HEK293T (cell line): Measurements from ENCODE around the gene IL31.
A peak's percentile ranks its signal among the peaks of the same experiment; 100 is the strongest.

Source experiments
- CTCF ChIA-PET: fragments of 350-600 bp; formaldehyde crosslinking; extraction: SDS; loops from one replicate; lab custom pipeline; 2021; ENCODE audit warnings: antibody characterized with exemption, inconsistent platforms; lab: Yijun Ruan, JAX
- POLR2A ChIA-PET: fragments of 350-600 bp; formaldehyde crosslinking; extraction: SDS; loops from one replicate; lab custom pipeline; 2020; ENCODE audit warnings: antibody characterized with exemption, inconsistent platforms; lab: Yijun Ruan, JAX
- DNase-seq: peaks from one replicate; pipeline ENCODE4 v3.0.0; 2012; ENCODE audit warnings: mixed read lengths; ENCODE audit errors: extremely low spot score
- ARNT ChIP-seq: fragments of 450-650 bp; IDR thresholded peaks from 2 replicates; pipeline ENCODE4 v1.6.1; 2017; ENCODE audit warnings: mild to moderate bottlenecking
- BHLHE40 ChIP-seq: fragments of 450-650 bp; IDR thresholded peaks from 2 replicates; pipeline ENCODE4 v1.6.1; 2016; ENCODE audit warnings: mild to moderate bottlenecking, moderate library complexity, borderline replicate concordance
- CTBP1 ChIP-seq: fragments of 450-650 bp; IDR thresholded peaks from 2 replicates; pipeline ENCODE4 v1.6.1; 2016; ENCODE audit warnings: borderline replicate concordance
- ELF4 ChIP-seq: fragments of 450-650 bp; IDR thresholded peaks from 2 replicates; pipeline ENCODE4 v1.6.1; 2017; ENCODE audit warnings: antibody characterized with exemption
- FOXA1 ChIP-seq: fragments of 450-650 bp; IDR thresholded peaks from 2 replicates; pipeline ENCODE4 v1.6.1; 2016; ENCODE audit warnings: mild to moderate bottlenecking
- FOXK2 ChIP-seq: fragments of 450-650 bp; IDR thresholded peaks from 2 replicates; pipeline ENCODE4 v1.6.1; 2016; ENCODE audit warnings: mild to moderate bottlenecking
- FOXM1 ChIP-seq: fragments of 450-650 bp; IDR thresholded peaks from 2 replicates; pipeline ENCODE4 v1.6.1; 2017; ENCODE audit warnings: mild to moderate bottlenecking, borderline replicate concordance
- HDGF ChIP-seq: fragments of 450-650 bp; IDR thresholded peaks from 2 replicates; pipeline ENCODE4 v1.6.1; 2017; ENCODE audit warnings: antibody characterized with exemption, borderline replicate concordance
- L3MBTL2 ChIP-seq: fragments of 450-650 bp; conservative IDR thresholded peaks from 2 replicates; pipeline ENCODE4 v1.6.1; 2016; ENCODE audit warnings: mild to moderate bottlenecking
- LEF1 ChIP-seq: fragments of 450-650 bp; IDR thresholded peaks from 2 replicates; pipeline ENCODE4 v1.6.1; 2017; ENCODE audit warnings: mild to moderate bottlenecking, borderline replicate concordance
- NFRKB ChIP-seq: fragments of 450-650 bp; IDR thresholded peaks from 2 replicates; pipeline ENCODE4 v1.6.1; 2016; ENCODE audit warnings: mild to moderate bottlenecking, moderate library complexity
- PKNOX1 ChIP-seq: fragments of 450-650 bp; IDR thresholded peaks from 2 replicates; pipeline ENCODE4 v1.6.1; 2016
- SP1 ChIP-seq: fragments of 450-650 bp; IDR thresholded peaks from 2 replicates; pipeline ENCODE4 v1.6.1; 2017
- SUZ12 ChIP-seq: fragments of 450-650 bp; IDR thresholded peaks from 2 replicates; pipeline ENCODE4 v1.6.1; 2016; ENCODE audit warnings: mild to moderate bottlenecking
- TARDBP ChIP-seq: fragments of 450-650 bp; IDR thresholded peaks from 2 replicates; pipeline ENCODE4 v1.6.1; 2016
- ZNF384 ChIP-seq: fragments of 450-650 bp; IDR thresholded peaks from 2 replicates; pipeline ENCODE4 v1.6.1; 2016

IL31 gene

GRCh38 chr12:122162976-122163375, 11.0 kb downstream of the IL31 start:
- TF ChIP-seq CTBP1: no peak
- no peak for TF ChIP-seq NFRKB
- no peak for TF ChIP-seq BHLHE40
- TF ChIP-seq FOXA1: no peak
- no peak for TF ChIP-seq ZNF384
- TF ChIP-seq TARDBP: no peak
- no peak for TF ChIP-seq ARNT
- no peak for TF ChIP-seq SP1
- no peak for TF ChIP-seq LEF1
- no peak for TF ChIP-seq PKNOX1
- TF ChIP-seq SUZ12: no peak
- TF ChIP-seq FOXK2: no peak
- POLR2A ChIA-PET: no interaction called here
- no peak for DNase-seq
- CTCF ChIA-PET: interaction anchor here (1.1 kb wide), 1 partner anchor 356 kb away, joined by 5 read pairs; no protein-coding TSS in a partner anchor

- POLR2A ChIA-PET: no interaction called here
- CTCF ChIA-PET: no interaction called here
- no peak for TF ChIP-seq LEF1
- no peak for TF ChIP-seq L3MBTL2
- no peak for TF ChIP-seq ARNT
- TF ChIP-seq ELF4: no peak
- TF ChIP-seq SUZ12: no peak
- no peak for TF ChIP-seq FOXA1
- TF ChIP-seq PKNOX1: no peak
- no peak for TF ChIP-seq HDGF
- DNase-seq: no peak
These were observed 12.3 kb downstream of the IL31 start for GRCh38 chr12:122161682-122162081.

GRCh38 chr12:122160761-122161160, 13.3 kb downstream of the IL31 start:
- CTCF ChIA-PET: no interaction called here
- no peak for DNase-seq
- TF ChIP-seq FOXM1: no peak
- TF ChIP-seq BHLHE40: no peak
- TF ChIP-seq TARDBP: no peak
- TF ChIP-seq SUZ12: no peak
- TF ChIP-seq FOXA1: no peak
- TF ChIP-seq ZNF384: no peak
- no peak for TF ChIP-seq L3MBTL2
- no peak for TF ChIP-seq NFRKB
- TF ChIP-seq HDGF: no peak
- no peak for TF ChIP-seq CTBP1
- no peak for TF ChIP-seq SP1
- POLR2A ChIA-PET: interaction anchor here (0.7 kb wide), 1 partner anchor 140 kb away, joined by 3 read pairs; no protein-coding TSS in a partner anchor

GRCh38 chr12:122159882-122160281, 14.1 kb downstream of the IL31 start:
- ChIA-PET POLR2A (interaction anchor here (0.7 kb wide), 1 partner anchor 139 kb away, joined by 3 read pairs; no protein-coding TSS in a partner anchor), CTCF (interaction anchor here (0.8 kb wide), 1 partner anchor 312 kb away, joined by 6 read pairs; no protein-coding TSS in a partner anchor)

GRCh38 chr12:122158700-122159285, 15.2 kb downstream of the IL31 start:
- no peak for DNase-seq
- ChIA-PET POLR2A (no interaction called here), CTCF (interaction anchor here (0.7 to 0.8 kb wide), 2 partner anchors 94 to 313 kb away, joined by 4 to 6 read pairs; no protein-coding TSS in a partner anchor)
- TF ChIP-seq FOXM1 (no peak), L3MBTL2 (no peak), HDGF (no peak), NFRKB (no peak), ELF4 (no peak), PKNOX1 (no peak), CTBP1 (no peak), BHLHE40 (no peak), FOXA1 (no peak)

More at GRCh38 chr12:122159882-122160281, 14.1 kb downstream of the IL31 start:
- DNase-seq: no peak
- no peak for TF ChIP-seq LEF1

- POLR2A ChIA-PET: no interaction called here
- CTCF ChIA-PET: interaction anchor here (0.8 kb wide), 1 partner anchor 37 kb away, joined by 4 read pairs; no protein-coding TSS in a partner anchor
- no peak for DNase-seq
- TF ChIP-seq PKNOX1 (peak; percentile 73; the same call in 1 of the 2 replicates), ZNF384 (no peak), ELF4 (no peak), BHLHE40 (no peak), FOXM1 (no peak), CTBP1 (no peak), SP1 (no peak), FOXK2 (no peak)
These were observed 18.3 kb downstream of the IL31 start for GRCh38 chr12:122155705-122156104.
